Measurements from ENCODE around the gene ZNF444. TPM values are rescaled to one million over a fixed set of nuclear protein-coding genes. Genes with fewer than 3 reads are reported as not detected.

Gene ZNF444
- total RNA-seq, 2 experiments from 2014 or later, result 22.0 to 25.3 TPM

GRCh38 chr19:56110515-56111448 is 30.3 kb upstream of the ZNF444 start:
- H3K27ac ChIP-seq (ENCODE audit: low read depth, low read length, poor library complexity, severe bottlenecking), result no peak overlapping the region
- H3K9me2 ChIP-seq (ENCODE audit: insufficient read depth, low read length), result no peaks in the 10 kb centered on the region
- peaks cover 18% of the 10 kb centered on the region for H3K36me3 ChIP-seq (ENCODE audit: insufficient read depth, low read length)
- peak overlapping the region; percentile 26; the same call in 1 of the 2 replicates for H3K4me2 ChIP-seq (ENCODE audit: low read length)
- peaks cover 16% of the 10 kb centered on the region; the same call in 1 of the 2 replicates for H4K20me1 ChIP-seq (ENCODE audit: insufficient read depth, low read length)
- TF ChIP-seq EZH2phosphoT487 (IDR thresholded peaks at IDR 0.05; ENCODE audit: borderline replicate concordance, low read depth, low read length) (no peak), CTCF (conservative IDR thresholded peaks at IDR 0.05; ENCODE audit: low read length) (no peak)
- no peaks in the 10 kb centered on the region for H3K9me3 ChIP-seq (ENCODE audit: low read length)
- no peak for DNase-seq (ENCODE audit: low spot score)
- H3K79me2 ChIP-seq (ENCODE audit: insufficient read depth, low read depth, low read length), result peaks cover 75% of the 10 kb centered on the region
- H3K4me3 ChIP-seq (ENCODE audit: low read depth, low read length, poor library complexity, severe bottlenecking), result no peak overlapping the region
- CTCF ChIA-PET (ENCODE audit: unreplicated experiment), result no interaction called here
- peaks cover 37% of the 10 kb centered on the region for H3K4me1 ChIP-seq (ENCODE audit: insufficient read depth, low read length, poor library complexity, severe bottlenecking)
- intact Hi-C loops (cut with micrococcal nuclease; ENCODE audit: unreplicated experiment), result no loop called here
- BruUV-seq (replicated peaks), result no TSS peak
- POLR2A ChIA-PET, result interaction anchor here (0.6 kb wide), 1 partner anchor 409 kb away, joined by 3 read pairs; no protein-coding TSS in a partner anchor
- H2AFZ ChIP-seq (ENCODE audit: low read length), result no peak overlapping the region

GRCh38 chr19:56111601-56112312 is 29.3 kb upstream of the ZNF444 start:
- CTCF ChIA-PET (ENCODE audit: unreplicated experiment), result no interaction called here
- TF ChIP-seq CTCF (conservative IDR thresholded peaks at IDR 0.05; ENCODE audit: low read length) (no peak), EZH2phosphoT487 (IDR thresholded peaks at IDR 0.05; ENCODE audit: borderline replicate concordance, low read depth, low read length) (no peak)
- no peak for DNase-seq (ENCODE audit: low spot score)
- Histone ChIP-seq H3K79me2 (ENCODE audit: insufficient read depth, low read depth, low read length) (peaks cover 81% of the 10 kb centered on the region), H2AFZ (ENCODE audit: low read length) (no peak overlapping the region), H3K4me2 (ENCODE audit: low read length) (peak overlapping the region; percentile 43; the same call in 1 of the 2 replicates), H3K4me3 (ENCODE audit: low read depth, low read length, poor library complexity, severe bottlenecking) (no peak overlapping the region), H3K9me2 (ENCODE audit: insufficient read depth, low read length) (no peaks in the 10 kb centered on the region), H4K20me1 (ENCODE audit: insufficient read depth, low read length) (peaks cover 16% of the 10 kb centered on the region; the same call in 1 of the 2 replicates), H3K4me1 (ENCODE audit: insufficient read depth, low read length, poor library complexity, severe bottlenecking) (peaks cover 37% of the 10 kb centered on the region), H3K36me3 (ENCODE audit: insufficient read depth, low read length) (peaks cover 9% of the 10 kb centered on the region; the same call in 1 of the 2 replicates), H3K9me3 (ENCODE audit: low read length) (no peaks in the 10 kb centered on the region), H3K27ac (ENCODE audit: low read depth, low read length, poor library complexity, severe bottlenecking) (no peak overlapping the region)
- intact Hi-C loops (cut with micrococcal nuclease; ENCODE audit: unreplicated experiment), result no loop called here
- POLR2A ChIA-PET, result no interaction called here
- no TSS peak for BruUV-seq (replicated peaks)
